Measurements from ENCODE around the gene MAP3K5. TPM values are rescaled to one million over a fixed set of nuclear protein-coding genes. Genes with fewer than 3 reads are reported as not detected.

The MAP3K5 gene
- polyA plus RNA-seq, 1 experiment = 2.5 TPM

- Histone ChIP-seq H3K36me3 (ENCODE audit: control insufficient read depth, insufficient read depth, low read length) (no peaks in the 10 kb centered on the region), H3K4me3 (ENCODE audit: low read depth, low read length) (no peak overlapping the region), H3K27me3 (ENCODE audit: control insufficient read depth, insufficient read depth, low read length) (no peaks in the 10 kb centered on the region)
- no peak for TF ChIP-seq CTCF (IDR thresholded peaks at IDR 0.05; ENCODE audit: insufficient read depth, low read depth, low read length)
- no peak for DNase-seq (ENCODE audit: low read depth)
- CTCF ChIA-PET = interaction anchor here (3.9 kb wide), 1 partner anchor 154 kb away, joined by 20 read pairs; no protein-coding TSS in a partner anchor
- POLR2A ChIA-PET = no interaction called here
Measured at GRCh38 chr6:136798044-136798443, 5.8 kb upstream of the MAP3K5 start.

- ChIA-PET CTCF (interaction anchor here (3.9 kb wide), 1 partner anchor 152 kb away, joined by 20 read pairs; no protein-coding TSS in a partner anchor), POLR2A (no interaction called here)
- H3K36me3 ChIP-seq (ENCODE audit: control insufficient read depth, insufficient read depth, low read length) = no peaks in the 10 kb centered on the region
- no peak for DNase-seq (ENCODE audit: low read depth)
- TF ChIP-seq CTCF (IDR thresholded peaks at IDR 0.05; ENCODE audit: insufficient read depth, low read depth, low read length) = no peak
- H3K4me3 ChIP-seq (ENCODE audit: low read depth, low read length) = no peak overlapping the region
- no peaks in the 10 kb centered on the region for H3K27me3 ChIP-seq (ENCODE audit: control insufficient read depth, insufficient read depth, low read length)
Measured at GRCh38 chr6:136795996-136796395, 3.7 kb upstream of the MAP3K5 start.

GRCh38 chr6:136795386-136795785 lies 3.1 kb upstream of the MAP3K5 start:
- CTCF ChIA-PET = interaction anchor here (0.8 to 3.9 kb wide), 4 partner anchors 148 to 214 kb away, joined by 3 to 20 read pairs (median 5); no protein-coding TSS in a partner anchor

GRCh38 chr6:136793363-136793762 lies 1.1 kb upstream of the MAP3K5 start:
- no peak for TF ChIP-seq CTCF (IDR thresholded peaks at IDR 0.05; ENCODE audit: insufficient read depth, low read depth, low read length)
- no peak for DNase-seq (ENCODE audit: low read depth)
- Histone ChIP-seq H3K27me3 (ENCODE audit: control insufficient read depth, insufficient read depth, low read length) (no peaks in the 10 kb centered on the region), H3K36me3 (ENCODE audit: control insufficient read depth, insufficient read depth, low read length) (no peaks in the 10 kb centered on the region), H3K4me3 (ENCODE audit: low read depth, low read length) (peak overlapping the region; percentile 98)
- ChIA-PET POLR2A (no interaction called here), CTCF (interaction anchor here (0.6 to 7.5 kb wide), 7 partner anchors 14 to 544 kb away, joined by 3 to 235 read pairs (median 7); no protein-coding TSS in a partner anchor)

More at GRCh38 chr6:136795386-136795785, 3.1 kb upstream of the MAP3K5 start:
- no peak for DNase-seq (ENCODE audit: low read depth)
- no peak overlapping the region for H3K4me3 ChIP-seq (ENCODE audit: low read depth, low read length)
- no peaks in the 10 kb centered on the region for H3K36me3 ChIP-seq (ENCODE audit: control insufficient read depth, insufficient read depth, low read length)
- TF ChIP-seq CTCF (IDR thresholded peaks at IDR 0.05; ENCODE audit: insufficient read depth, low read depth, low read length) = no peak
- POLR2A ChIA-PET = no interaction called here
- H3K27me3 ChIP-seq (ENCODE audit: control insufficient read depth, insufficient read depth, low read length) = no peaks in the 10 kb centered on the region

- Histone ChIP-seq H3K36me3 (ENCODE audit: control insufficient read depth, insufficient read depth, low read length) (no peaks in the 10 kb centered on the region), H3K27me3 (ENCODE audit: control insufficient read depth, insufficient read depth, low read length) (no peaks in the 10 kb centered on the region), H3K4me3 (ENCODE audit: low read depth, low read length) (peak overlapping the region; percentile 98)
- CTCF ChIA-PET = interaction anchor here (0.6 to 7.5 kb wide), 61 partner anchors 8 to 543 kb away, joined by 3 to 235 read pairs (median 5); partner anchors contain the start of genes BCLAF1 and MAP7
- POLR2A ChIA-PET = no interaction called here
- DNase-seq (ENCODE audit: low read depth) = no peak
- TF ChIP-seq CTCF (IDR thresholded peaks at IDR 0.05; ENCODE audit: insufficient read depth, low read depth, low read length) = no peak
Measured at GRCh38 chr6:136792095-136792409, 225 bp downstream of the MAP3K5 start.
